Measurements from ENCODE around the gene FHAD1.

DNA sequence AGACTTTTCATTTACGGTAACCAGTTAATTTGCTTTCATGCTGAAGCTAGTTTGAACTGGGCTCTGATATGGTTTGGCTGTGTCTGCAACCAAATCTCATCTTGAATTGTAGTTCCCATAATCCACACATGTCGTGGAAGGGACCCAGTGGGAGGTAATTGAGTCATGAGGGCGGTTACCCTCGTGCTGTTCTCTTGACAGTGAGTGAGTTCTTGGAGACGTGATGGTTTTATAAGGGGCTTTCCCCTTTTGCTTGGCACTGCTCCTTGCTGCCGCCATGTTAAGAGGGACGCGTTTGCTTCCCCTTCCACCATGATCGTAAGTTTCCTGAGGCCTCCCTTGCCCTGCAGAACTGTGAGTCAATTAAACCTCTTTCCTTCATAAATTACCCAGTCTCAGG is 10.3 kb upstream of the FHAD1 start:
- TF ChIP-seq ZFP30 (CRISPR knock-in tag; IDR thresholded peaks at IDR 0.05): no peak
- no peak for TF ChIP-seq ZFP3 (CRISPR knock-in tag; IDR thresholded peaks at IDR 0.05)
- TF ChIP-seq ARNTL (CRISPR knock-in tag; IDR thresholded peaks at IDR 0.05; ENCODE audit: borderline replicate concordance, low read depth): no peak
- TF ChIP-seq, protein P1, sequence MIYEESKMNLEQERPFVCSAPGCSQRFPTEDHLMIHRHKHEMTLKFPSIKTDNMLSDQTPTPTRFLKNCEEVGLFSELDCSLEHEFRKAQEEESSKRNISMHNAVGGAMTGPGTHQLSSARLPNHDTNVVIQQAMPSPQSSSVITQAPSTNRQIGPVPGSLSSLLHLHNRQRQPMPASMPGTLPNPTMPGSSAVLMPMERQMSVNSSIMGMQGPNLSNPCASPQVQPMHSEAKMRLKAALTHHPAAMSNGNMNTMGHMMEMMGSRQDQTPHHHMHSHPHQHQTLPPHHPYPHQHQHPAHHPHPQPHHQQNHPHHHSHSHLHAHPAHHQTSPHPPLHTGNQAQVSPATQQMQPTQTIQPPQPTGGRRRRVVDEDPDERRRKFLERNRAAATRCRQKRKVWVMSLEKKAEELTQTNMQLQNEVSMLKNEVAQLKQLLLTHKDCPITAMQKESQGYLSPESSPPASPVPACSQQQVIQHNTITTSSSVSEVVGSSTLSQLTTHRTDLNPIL (CRISPR knock-in tag; IDR thresholded peaks at IDR 0.05; ENCODE audit: low read depth): no peak
- TF ChIP-seq, protein P2, sequence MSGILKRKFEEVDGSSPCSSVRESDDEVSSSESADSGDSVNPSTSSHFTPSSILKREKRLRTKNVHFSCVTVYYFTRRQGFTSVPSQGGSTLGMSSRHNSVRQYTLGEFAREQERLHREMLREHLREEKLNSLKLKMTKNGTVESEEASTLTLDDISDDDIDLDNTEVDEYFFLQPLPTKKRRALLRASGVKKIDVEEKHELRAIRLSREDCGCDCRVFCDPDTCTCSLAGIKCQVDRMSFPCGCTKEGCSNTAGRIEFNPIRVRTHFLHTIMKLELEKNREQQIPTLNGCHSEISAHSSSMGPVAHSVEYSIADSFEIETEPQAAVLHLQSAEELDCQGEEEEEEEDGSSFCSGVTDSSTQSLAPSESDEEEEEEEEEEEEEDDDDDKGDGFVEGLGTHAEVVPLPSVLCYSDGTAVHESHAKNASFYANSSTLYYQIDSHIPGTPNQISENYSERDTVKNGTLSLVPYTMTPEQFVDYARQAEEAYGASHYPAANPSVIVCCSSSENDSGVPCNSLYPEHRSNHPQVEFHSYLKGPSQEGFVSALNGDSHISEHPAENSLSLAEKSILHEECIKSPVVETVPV (CRISPR knock-in tag; IDR thresholded peaks at IDR 0.05): no peak
- TF ChIP-seq OSR1 (CRISPR knock-in tag; IDR thresholded peaks at IDR 0.05): no peak
- TF ChIP-seq, protein P3, sequence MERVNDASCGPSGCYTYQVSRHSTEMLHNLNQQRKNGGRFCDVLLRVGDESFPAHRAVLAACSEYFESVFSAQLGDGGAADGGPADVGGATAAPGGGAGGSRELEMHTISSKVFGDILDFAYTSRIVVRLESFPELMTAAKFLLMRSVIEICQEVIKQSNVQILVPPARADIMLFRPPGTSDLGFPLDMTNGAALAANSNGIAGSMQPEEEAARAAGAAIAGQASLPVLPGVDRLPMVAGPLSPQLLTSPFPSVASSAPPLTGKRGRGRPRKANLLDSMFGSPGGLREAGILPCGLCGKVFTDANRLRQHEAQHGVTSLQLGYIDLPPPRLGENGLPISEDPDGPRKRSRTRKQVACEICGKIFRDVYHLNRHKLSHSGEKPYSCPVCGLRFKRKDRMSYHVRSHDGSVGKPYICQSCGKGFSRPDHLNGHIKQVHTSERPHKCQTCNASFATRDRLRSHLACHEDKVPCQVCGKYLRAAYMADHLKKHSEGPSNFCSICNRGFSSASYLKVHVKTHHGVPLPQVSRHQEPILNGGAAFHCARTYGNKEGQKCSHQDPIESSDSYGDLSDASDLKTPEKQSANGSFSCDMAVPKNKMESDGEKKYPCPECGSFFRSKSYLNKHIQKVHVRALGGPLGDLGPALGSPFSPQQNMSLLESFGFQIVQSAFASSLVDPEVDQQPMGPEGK (CRISPR knock-in tag; IDR thresholded peaks at IDR 0.05; ENCODE audit: borderline replicate concordance): no peak
- TF ChIP-seq RARB (CRISPR knock-in tag; IDR thresholded peaks at IDR 0.05): no peak
- no peak for TF ChIP-seq GLIS3 (CRISPR knock-in tag; IDR thresholded peaks at IDR 0.05)
- TF ChIP-seq, protein P4, sequence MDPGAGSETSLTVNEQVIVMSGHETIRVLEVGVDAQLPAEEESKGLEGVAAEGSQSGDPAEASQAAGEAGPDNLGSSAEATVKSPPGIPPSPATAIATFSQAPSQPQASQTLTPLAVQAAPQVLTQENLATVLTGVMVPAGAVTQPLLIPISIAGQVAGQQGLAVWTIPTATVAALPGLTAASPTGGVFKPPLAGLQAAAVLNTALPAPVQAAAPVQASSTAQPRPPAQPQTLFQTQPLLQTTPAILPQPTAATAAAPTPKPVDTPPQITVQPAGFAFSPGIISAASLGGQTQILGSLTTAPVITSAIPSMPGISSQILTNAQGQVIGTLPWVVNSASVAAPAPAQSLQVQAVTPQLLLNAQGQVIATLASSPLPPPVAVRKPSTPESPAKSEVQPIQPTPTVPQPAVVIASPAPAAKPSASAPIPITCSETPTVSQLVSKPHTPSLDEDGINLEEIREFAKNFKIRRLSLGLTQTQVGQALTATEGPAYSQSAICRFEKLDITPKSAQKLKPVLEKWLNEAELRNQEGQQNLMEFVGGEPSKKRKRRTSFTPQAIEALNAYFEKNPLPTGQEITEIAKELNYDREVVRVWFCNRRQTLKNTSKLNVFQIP (CRISPR knock-in tag; IDR thresholded peaks at IDR 0.05; ENCODE audit: borderline replicate concordance, low read depth): no peak
- no peak for TF ChIP-seq ZC3H10 (CRISPR knock-in tag; IDR thresholded peaks at IDR 0.05)
- no peak for TF ChIP-seq BACH2 (CRISPR knock-in tag; IDR thresholded peaks at IDR 0.05; ENCODE audit: borderline replicate concordance)

Measured in SK-N-SH treated with all-trans-retinoic acid at 6 μM for 48 hours (cell line).